Measurements from ENCODE around the gene MYO16.

MYO16 gene

GRCh38 chr13:109206616-109207015 is 577.2 kb downstream of the MYO16 start:
- Histone ChIP-seq H3K27ac (no peak overlapping the region), H3K27me3 (no peaks in the 10 kb centered on the region), H3K4me3 (no peak overlapping the region), H3K36me3 (no peaks in the 10 kb centered on the region), H3K4me1 (peaks cover 0 to 8% (median 0%) of the 10 kb centered on the region in 4 donors), H3K9me3 (no peaks in the 10 kb centered on the region)
- no peak for TF ChIP-seq CTCF (IDR thresholded peaks at IDR 0.05)
- intact Hi-C loops (cut with DNase I; ENCODE audit: low total_unique reads) = no loop called here
- no peak for DNase-seq

- intact Hi-C loops (cut with DNase I; ENCODE audit: low total_unique reads) = no loop called here
- H3K36me3 ChIP-seq = no peaks in the 10 kb centered on the region
- H3K4me1 ChIP-seq = peaks cover 0 to 8% (median 0%) of the 10 kb centered on the region in 4 donors
- TF ChIP-seq CTCF (IDR thresholded peaks at IDR 0.05) = no peak
- DNase-seq = no peak
- H3K9me3 ChIP-seq = no peaks in the 10 kb centered on the region
- H3K27ac ChIP-seq = no peak overlapping the region
- no peak overlapping the region for H3K4me3 ChIP-seq
- H3K27me3 ChIP-seq = no peaks in the 10 kb centered on the region
These were observed 578.2 kb downstream of the MYO16 start for GRCh38 chr13:109207622-109208021.

- no peak for TF ChIP-seq CTCF (IDR thresholded peaks at IDR 0.05)
- DNase-seq = no peak
- H3K27ac ChIP-seq = no peak overlapping the region
- no peak overlapping the region for H3K4me3 ChIP-seq
- intact Hi-C loops (cut with DNase I; ENCODE audit: low total_unique reads) = no loop called here
- H3K9me3 ChIP-seq = no peaks in the 10 kb centered on the region
- peaks cover 0 to 8% (median 0%) of the 10 kb centered on the region in 4 donors for H3K4me1 ChIP-seq
- no peaks in the 10 kb centered on the region for H3K36me3 ChIP-seq
- no peaks in the 10 kb centered on the region for H3K27me3 ChIP-seq
These were observed 579.1 kb downstream of the MYO16 start for GRCh38 chr13:109208522-109208921.

- no peak for TF ChIP-seq CTCF (IDR thresholded peaks at IDR 0.05)
- no peak overlapping the region for H3K4me3 ChIP-seq
- no peak for DNase-seq
- H3K9me3 ChIP-seq = no peaks in the 10 kb centered on the region
- intact Hi-C loops (cut with DNase I; ENCODE audit: low total_unique reads) = no loop called here
- peaks cover 0 to 3% (median 0%) of the 10 kb centered on the region in 4 donors for H3K4me1 ChIP-seq
- H3K27ac ChIP-seq = no peak overlapping the region
- no peaks in the 10 kb centered on the region for H3K36me3 ChIP-seq
- no peaks in the 10 kb centered on the region for H3K27me3 ChIP-seq
These were observed 580.1 kb downstream of the MYO16 start for GRCh38 chr13:109209526-109209925.

- no peak overlapping the region for H3K27ac ChIP-seq
- no peak for TF ChIP-seq CTCF (IDR thresholded peaks at IDR 0.05)
- no peaks in the 10 kb centered on the region for H3K4me1 ChIP-seq
- H3K36me3 ChIP-seq = no peaks in the 10 kb centered on the region
- no peak for DNase-seq
- no peak overlapping the region for H3K4me3 ChIP-seq
- no peaks in the 10 kb centered on the region for H3K27me3 ChIP-seq
- H3K9me3 ChIP-seq = no peaks in the 10 kb centered on the region
- intact Hi-C loops (cut with DNase I; ENCODE audit: low total_unique reads) = no loop called here
These were observed 582.2 kb downstream of the MYO16 start for GRCh38 chr13:109211616-109212015.

GRCh38 chr13:109212650-109213049 is 583.2 kb downstream of the MYO16 start:
- DNase-seq = no peak
- Histone ChIP-seq H3K27ac (no peak overlapping the region), H3K27me3 (no peaks in the 10 kb centered on the region), H3K9me3 (no peaks in the 10 kb centered on the region), H3K36me3 (no peaks in the 10 kb centered on the region), H3K4me3 (no peak overlapping the region), H3K4me1 (no peaks in the 10 kb centered on the region)
- intact Hi-C loops (cut with DNase I; ENCODE audit: low total_unique reads) = no loop called here
- TF ChIP-seq CTCF (IDR thresholded peaks at IDR 0.05) = no peak
